Measurements from ENCODE around the gene PIP4K2A.

Gene PIP4K2A

GRCh38 chr10:22623633-22624253 is 90.6 kb downstream of the PIP4K2A start:
- in situ Hi-C loops (cut with HindIII; ENCODE audit: low sequenced_read_pairs), result loop anchor here (5.0 kb wide), 1 partner anchor 69 kb away; no protein-coding TSS in a partner anchor
- no peak for TF ChIP-seq CTCF (IDR thresholded peaks at IDR 0.05; ENCODE audit: low read depth, low read length, missing control alignments)
- no peak overlapping the region for H3K4me3 ChIP-seq (ENCODE audit: low read depth, low read length)
- no peak for DNase-seq (ENCODE audit: low read depth)

DNA sequence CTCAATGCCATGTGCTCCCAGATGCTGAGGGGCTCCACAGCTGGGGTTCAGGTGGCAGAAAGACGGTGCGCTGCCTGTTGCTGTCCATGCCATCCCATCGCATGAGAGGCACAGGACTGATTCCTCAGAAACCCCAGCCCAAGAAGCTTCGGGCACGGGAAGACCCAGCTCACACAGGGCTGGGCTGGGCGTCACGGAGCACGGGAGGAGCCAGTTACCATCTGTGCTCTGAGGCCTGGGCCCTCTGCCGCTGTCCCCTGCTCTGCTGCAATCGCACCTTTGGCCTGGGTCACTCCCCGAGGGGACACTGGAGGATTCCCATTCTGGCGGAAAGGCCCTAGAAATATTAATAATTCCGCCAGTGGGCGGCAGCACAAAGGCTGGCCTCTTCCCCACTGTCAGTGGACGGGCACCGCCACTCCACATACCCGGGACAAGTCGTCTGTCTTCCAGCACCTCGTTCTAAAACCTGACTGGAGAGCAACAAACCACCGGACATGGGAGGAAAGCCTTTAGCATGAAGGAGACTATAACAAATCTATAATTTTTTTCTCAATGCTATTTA is 92.1 kb downstream of the PIP4K2A start:
- TF ChIP-seq CTCF (IDR thresholded peaks at IDR 0.05; ENCODE audit: low read depth, low read length, missing control alignments), result no peak
- no peak overlapping the region for H3K4me3 ChIP-seq (ENCODE audit: low read depth, low read length)
- in situ Hi-C loops (cut with HindIII; ENCODE audit: low sequenced_read_pairs), result loop anchor here (5.0 kb wide), 1 partner anchor 70 kb away; no protein-coding TSS in a partner anchor
- DNase-seq (ENCODE audit: low read depth), result no peak

DNA sequence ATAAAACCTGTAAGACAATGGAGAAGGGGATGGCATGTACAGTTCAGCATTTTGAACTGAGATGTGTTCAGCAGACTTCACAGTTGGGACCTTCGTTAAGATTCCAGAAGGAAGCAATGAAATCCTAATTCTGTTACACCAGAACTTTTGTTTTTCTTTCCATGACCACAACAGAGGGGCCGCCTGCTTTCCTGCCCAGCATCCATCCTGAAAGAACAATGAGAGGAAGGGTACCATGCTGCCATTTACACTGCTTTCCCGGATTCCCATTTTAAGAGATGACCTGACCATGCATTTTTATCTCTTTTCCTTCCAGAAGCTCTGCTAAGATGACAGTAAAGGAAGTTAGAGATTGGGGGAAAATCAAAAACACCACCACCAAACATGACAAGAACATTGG is 92.7 kb downstream of the PIP4K2A start:
- no peak overlapping the region for H3K4me3 ChIP-seq (ENCODE audit: low read depth, low read length)
- no peak for TF ChIP-seq CTCF (IDR thresholded peaks at IDR 0.05; ENCODE audit: low read depth, low read length, missing control alignments)
- in situ Hi-C loops (cut with HindIII; ENCODE audit: low sequenced_read_pairs), result loop anchor here (5.0 kb wide), 1 partner anchor 71 kb away; no protein-coding TSS in a partner anchor
- DNase-seq (ENCODE audit: low read depth), result no peak

DNA sequence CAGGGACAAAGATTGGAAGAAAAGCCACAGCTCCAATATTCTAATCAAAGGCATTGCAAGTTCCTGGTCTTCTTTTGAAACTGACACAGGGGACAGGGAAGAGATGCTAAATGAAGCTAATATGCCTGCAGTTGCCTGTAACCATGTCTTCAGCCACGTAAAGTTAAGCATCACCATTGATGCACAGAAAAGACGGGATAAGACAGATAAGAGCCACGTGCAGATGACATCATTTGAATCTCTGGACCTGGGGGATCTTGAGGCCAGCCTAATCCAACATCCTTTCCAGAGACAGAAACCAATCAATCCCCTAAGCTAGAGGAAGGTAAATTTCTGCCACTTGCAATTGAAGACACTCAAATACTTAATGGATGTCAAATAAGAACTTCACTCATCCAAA is 93.4 kb downstream of the PIP4K2A start:
- in situ Hi-C loops (cut with HindIII; ENCODE audit: low sequenced_read_pairs), result loop anchor here (5.0 kb wide), 1 partner anchor 71 kb away; no protein-coding TSS in a partner anchor
- no peak overlapping the region for H3K4me3 ChIP-seq (ENCODE audit: low read depth, low read length)
- no peak for DNase-seq (ENCODE audit: low read depth)
- no peak for TF ChIP-seq CTCF (IDR thresholded peaks at IDR 0.05; ENCODE audit: low read depth, low read length, missing control alignments)

DNA sequence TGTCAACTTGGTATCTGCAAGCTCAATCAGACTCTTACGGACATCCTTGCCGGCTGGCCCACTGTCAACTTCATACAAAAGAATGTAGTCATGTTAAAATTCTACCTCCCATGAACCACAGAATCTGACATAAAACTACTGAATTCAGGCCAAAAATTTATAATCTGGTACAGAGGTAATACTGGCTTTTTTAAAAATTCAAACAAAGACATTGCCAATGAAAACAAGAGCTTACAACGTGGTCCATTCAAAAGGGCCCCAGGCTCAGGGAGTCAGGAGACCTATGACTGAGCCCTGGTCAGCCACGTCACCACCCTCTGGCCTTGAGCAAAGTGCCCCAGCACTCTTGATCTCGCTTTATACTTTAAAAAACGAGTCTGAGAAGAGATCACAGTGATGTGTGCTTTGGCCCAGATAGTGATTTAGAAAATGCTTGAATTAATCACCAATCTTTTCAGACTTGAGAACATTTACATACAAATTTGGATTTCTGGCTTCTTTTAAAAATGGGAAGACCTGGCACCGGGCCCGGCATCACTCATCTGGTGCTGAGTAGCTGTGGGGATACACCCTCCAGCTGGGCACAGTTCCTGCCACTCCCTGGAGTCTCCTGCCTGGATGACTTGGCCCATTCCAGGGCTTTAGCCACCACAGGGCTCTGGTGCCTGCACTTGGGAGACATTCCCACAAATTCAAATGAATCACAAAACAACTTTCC is 94.1 kb downstream of the PIP4K2A start:
- no peak for TF ChIP-seq CTCF (IDR thresholded peaks at IDR 0.05; ENCODE audit: low read depth, low read length, missing control alignments)
- no peak overlapping the region for H3K4me3 ChIP-seq (ENCODE audit: low read depth, low read length)
- DNase-seq (ENCODE audit: low read depth), result peak; percentile 94
- in situ Hi-C loops (cut with HindIII; ENCODE audit: low sequenced_read_pairs), result loop anchor here (5.0 kb wide), 1 partner anchor 72 kb away; no protein-coding TSS in a partner anchor

DNA sequence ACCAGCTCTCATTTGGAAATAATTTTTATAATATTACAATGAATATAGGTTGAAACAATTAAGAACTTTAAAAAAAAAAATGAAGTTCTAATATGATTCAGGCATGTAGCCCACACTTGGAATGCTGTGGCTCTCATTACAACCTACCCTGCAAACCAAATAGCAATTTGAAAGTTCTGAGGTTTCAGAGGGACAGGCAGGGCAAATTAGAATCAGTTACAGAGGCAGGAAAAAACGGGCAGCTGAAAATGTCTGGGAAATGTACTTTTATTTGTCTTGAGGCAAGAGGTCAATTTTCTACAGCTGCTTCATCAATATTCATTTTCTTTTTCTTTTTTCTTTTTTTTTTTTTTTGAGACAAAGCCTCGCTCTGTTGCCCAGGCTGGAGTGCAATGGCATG is 95.3 kb downstream of the PIP4K2A start:
- in situ Hi-C loops (cut with HindIII; ENCODE audit: low sequenced_read_pairs), result no loop called here
- DNase-seq (ENCODE audit: low read depth), result peak; percentile 65
- H3K4me3 ChIP-seq (ENCODE audit: low read depth, low read length), result no peak overlapping the region
- no peak for TF ChIP-seq CTCF (IDR thresholded peaks at IDR 0.05; ENCODE audit: low read depth, low read length, missing control alignments)
